CD14-positive monocyte (primary cell): Measurements from ENCODE around the gene TSPAN31. TPM values are rescaled to one million over a fixed set of nuclear protein-coding genes. Genes with fewer than 3 reads are reported as not detected.

ENCODE experiments used
- DNase-seq, 3 donors: peaks; one replicate each; pipeline ENCODE4 v3.0.0-alpha.2; 2011 to 2022
- H2AFZ ChIP-seq: 2 replicates; pipeline ENCODE4 v1.6.0; 2012; ENCODE audit warnings: mild to moderate bottlenecking, low read depth, low read length, inconsistent platforms; ENCODE audit not compliant: insufficient read depth, poor library complexity, severe bottlenecking
- H3K27ac ChIP-seq, 2 donors: 1 replicate in 1 of 2; 2 replicates in 1 of 2; pipeline ENCODE4 v1.5.1; 2012 to 2013; ENCODE audit warnings: low read length in 2 of 2, control low read depth in 1 of 2, inconsistent platforms in 1 of 2, low read depth in 1 of 2, mild to moderate bottlenecking in 1 of 2
- H3K27me3 ChIP-seq, 2 donors: one replicate each; pipeline versions ENCODE4 v1.6.0 to v1.6.1; 2011 to 2013; ENCODE audit warnings: low read length in 2 of 2; ENCODE audit not compliant: control insufficient read depth in 2 of 2, insufficient read depth in 2 of 2
- H3K36me3 ChIP-seq, 2 donors: replicated peaks in 1 of 2; 1 replicate in 1 of 2; 2 replicates in 1 of 2; pipeline versions ENCODE4 v1.5.1 to v1.6.1; 2012 to 2013; ENCODE audit warnings: low read length in 2 of 2, control low read depth in 1 of 2, inconsistent platforms in 1 of 2, mild to moderate bottlenecking in 1 of 2; ENCODE audit not compliant: insufficient read depth in 2 of 2, control insufficient read depth in 1 of 2
- H3K4me1 ChIP-seq, 2 donors: 1 replicate in 1 of 2; 2 replicates in 1 of 2; pipeline versions ENCODE4 v1.5.1 to v1.6.1; 2012 to 2013; ENCODE audit warnings: low read length in 2 of 2, control low read depth in 1 of 2, inconsistent platforms in 1 of 2, mild to moderate bottlenecking in 1 of 2, moderate library complexity in 1 of 2; ENCODE audit not compliant: insufficient read depth in 2 of 2, control insufficient read depth in 1 of 2
- H3K4me2 ChIP-seq: replicated peaks from 2 replicates; pipeline ENCODE3; 2012; ENCODE audit warnings: low read length, moderate library complexity, mild to moderate bottlenecking; ENCODE audit not compliant: poor library complexity, severe bottlenecking; ENCODE audit errors: extremely low read depth
- H3K4me3 ChIP-seq, 3 experiments: fragments of 200-600 bp in 1 of 3; sonication (generic) in 1 of 3; replicated peaks in 1 of 3; 1 replicate in 2 of 3; 2 replicates in 1 of 3; pipeline ENCODE4 v1.5.1; 2011 to 2013; ENCODE audit warnings: low read length in 3 of 3, mild to moderate bottlenecking in 3 of 3, control low read depth in 2 of 3, low read depth in 2 of 3, inconsistent platforms in 1 of 3, moderate library complexity in 1 of 3
- H3K79me2 ChIP-seq: 2 replicates; pipeline ENCODE4 v1.6.0; 2012; ENCODE audit warnings: mild to moderate bottlenecking, control low read depth, inconsistent platforms, low read length, moderate library complexity; ENCODE audit not compliant: insufficient read depth
- H3K9ac ChIP-seq: 2 replicates; pipeline ENCODE4 v1.6.0; 2017; ENCODE audit warnings: low read length, mild to moderate bottlenecking; ENCODE audit not compliant: insufficient read depth, poor library complexity, severe bottlenecking
- H3K9me3 ChIP-seq, 2 donors: replicated peaks in 1 of 2; 1 replicate in 1 of 2; 2 replicates in 1 of 2; pipeline versions ENCODE4 v1.5.1 to v1.6.1; 2012 to 2013; ENCODE audit warnings: low read length in 2 of 2, control low read depth in 1 of 2; ENCODE audit not compliant: control insufficient read depth in 1 of 2, insufficient read depth in 1 of 2
- H4K20me1 ChIP-seq: 2 replicates; pipeline ENCODE4 v1.6.0; 2012; ENCODE audit warnings: mild to moderate bottlenecking, low read length, control low read depth, moderate library complexity; ENCODE audit not compliant: insufficient read depth
- H3K27ac Mint-ChIP-seq, 7 donors: one replicate each; pipeline ENCODE4 v1.8.0; 2020; ENCODE audit warnings: mild to moderate bottlenecking in 7 of 7, mixed read lengths in 7 of 7, moderate library complexity in 6 of 7, inconsistent platforms in 2 of 7
- H3K27me3 Mint-ChIP-seq, 3 donors: one replicate each; pipeline ENCODE4 v1.8.0; 2021 to 2022; ENCODE audit warnings: low read depth in 3 of 3, mild to moderate bottlenecking in 3 of 3, mixed read lengths in 3 of 3, moderate library complexity in 3 of 3, inconsistent platforms in 1 of 3
- H3K36me3 Mint-ChIP-seq, 2 donors: one replicate each; pipeline ENCODE4 v1.8.0; 2020; ENCODE audit warnings: mixed read lengths in 2 of 2, inconsistent platforms in 1 of 2, mild to moderate bottlenecking in 1 of 2
- H3K4me1 Mint-ChIP-seq: one replicate; pipeline ENCODE4 v1.8.0; 2020; ENCODE audit warnings: mild to moderate bottlenecking, mixed read lengths
- H3K4me3 Mint-ChIP-seq, 2 donors: one replicate each; pipeline ENCODE4 v1.8.0; 2020; ENCODE audit warnings: mild to moderate bottlenecking in 2 of 2, mixed read lengths in 2 of 2, moderate library complexity in 1 of 2
- H3K9me3 Mint-ChIP-seq, 7 donors: one replicate each; pipeline ENCODE4 v1.8.0; 2020 to 2022; ENCODE audit warnings: mixed read lengths in 7 of 7, mild to moderate bottlenecking in 6 of 7, moderate library complexity in 6 of 7, inconsistent platforms in 2 of 7
- CTCF ChIP-seq: fragments of 200-600 bp; IDR thresholded peaks from one replicate; pipeline ENCODE4 v1.8.0; 2022; ENCODE audit warnings: antibody characterized with exemption, mild to moderate bottlenecking
- WGBS: methylation state at CpG from one replicate; pipeline ENCODE4 v1.1.5; 2013; ENCODE audit warnings: missing lambda C conversion rate; ENCODE audit not compliant: insufficient coverage; 5-methylcytosine and 5-hydroxymethylcytosine counted together
- intact Hi-C, 2 donors: fragments of 100-400 bp; cut with micrococcal nuclease; formaldehyde crosslinking; loops; one replicate each; pipeline versions ENCODE4 v1.15.0 to v1.15.1; 2023
- polyA plus RNA-seq, 3 donors: library from polyadenylated mRNA; depleted of rRNA in 1 of 3; unstranded in 2 of 3; stranded (reverse) in 1 of 3; fragments of 300-500 nt in 2 of 3; fragments of >200 nt in 1 of 3; fragmentation: Illumina TruSeq in 2 of 3; gene quantifications; 1 replicate in 2 of 3; 2 replicates in 1 of 3; pipeline ENCODE4 v1.2.3, GENCODE V29; 2012 to 2021

Gene TSPAN31
- polyA plus RNA-seq, 3 donors, result 20.6 to 48.1 (median 43.0) TPM

GRCh38 chr12:57755454-57756372, 10.9 kb downstream of the TSPAN31 start:
- peak overlapping the region; percentile 61 for H3K9ac ChIP-seq
- intact Hi-C loops, result loop anchor here in 1 of 2 donors (10.0 kb wide), 1 partner anchor 211 kb away; the partner anchor contains the start of gene DCTN2

More at GRCh38 chr12:57755454-57756372, 10.9 kb downstream of the TSPAN31 start:
- peaks cover 5 to 16% of the 10 kb centered on the region in 2 donors for H3K36me3 Mint-ChIP-seq
- Histone ChIP-seq H3K4me1 (peaks cover 39 to 45% of the 10 kb centered on the region in 2 donors), H3K9me3 (no peaks in the 10 kb centered on the region), H4K20me1 (no peaks in the 10 kb centered on the region), H3K79me2 (peaks cover 20% of the 10 kb centered on the region), H2AFZ (peak overlapping the region; percentile 77), H3K4me3 (peak overlapping the region; percentile 63 to 85 (median 82)), H3K36me3 (peaks cover 6 to 15% of the 10 kb centered on the region in 2 donors), H3K27me3 (peaks cover 0 to 7% of the 10 kb centered on the region in 2 donors), H3K27ac (peak overlapping the region; percentile 35), H3K4me2 (peak overlapping the region; percentile 94)
- H3K4me3 Mint-ChIP-seq, result peak overlapping the region; percentile 85 to 89
- under 1% methylated on average over 58 of the region's 76 CpGs for WGBS
- no peak for TF ChIP-seq CTCF
- no peak for DNase-seq
- peaks cover 7 to 13% (median 7%) of the 10 kb centered on the region in 3 donors for H3K27me3 Mint-ChIP-seq
- peaks cover 44% of the 10 kb centered on the region for H3K4me1 Mint-ChIP-seq
- H3K9me3 Mint-ChIP-seq, result peaks cover 0 to 7% (median 0%) of the 10 kb centered on the region in 7 donors
- peak overlapping the region in 6 of 7 donors; percentile 5 to 83 (median 56) for H3K27ac Mint-ChIP-seq
